ENCODE measurements around the gene MORF4L1.

DNA sequence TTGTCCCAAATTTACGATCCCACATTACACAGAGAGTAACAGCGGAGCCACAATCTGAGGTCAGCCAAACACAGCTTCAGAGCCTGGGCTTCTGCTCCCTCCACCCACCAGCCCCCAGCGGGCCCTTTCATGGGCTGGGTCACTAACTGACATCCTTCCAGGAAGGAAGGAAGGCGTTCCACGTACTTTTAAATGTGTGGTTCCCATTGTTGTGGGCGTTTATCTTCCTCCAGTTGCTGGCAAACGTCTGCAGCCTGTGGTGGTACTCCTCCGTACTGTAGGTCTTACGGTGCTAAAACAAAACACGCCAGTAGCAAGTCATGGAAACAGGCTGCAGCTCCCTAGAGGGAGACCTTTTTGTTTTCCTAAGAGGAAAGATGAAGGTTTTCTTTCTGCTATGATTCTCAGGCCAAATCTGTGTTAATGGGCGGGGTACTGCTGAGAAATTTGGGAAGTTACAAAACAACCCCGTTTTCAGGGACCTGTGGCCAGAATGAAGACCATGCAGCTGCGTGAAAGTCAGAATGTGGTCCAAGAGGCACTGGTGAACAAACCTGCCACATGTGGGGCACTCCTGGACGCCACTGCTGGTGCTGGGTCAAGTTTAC lies 64.5 kb downstream of the MORF4L1 start:
- TF ChIP-seq, protein P1, sequence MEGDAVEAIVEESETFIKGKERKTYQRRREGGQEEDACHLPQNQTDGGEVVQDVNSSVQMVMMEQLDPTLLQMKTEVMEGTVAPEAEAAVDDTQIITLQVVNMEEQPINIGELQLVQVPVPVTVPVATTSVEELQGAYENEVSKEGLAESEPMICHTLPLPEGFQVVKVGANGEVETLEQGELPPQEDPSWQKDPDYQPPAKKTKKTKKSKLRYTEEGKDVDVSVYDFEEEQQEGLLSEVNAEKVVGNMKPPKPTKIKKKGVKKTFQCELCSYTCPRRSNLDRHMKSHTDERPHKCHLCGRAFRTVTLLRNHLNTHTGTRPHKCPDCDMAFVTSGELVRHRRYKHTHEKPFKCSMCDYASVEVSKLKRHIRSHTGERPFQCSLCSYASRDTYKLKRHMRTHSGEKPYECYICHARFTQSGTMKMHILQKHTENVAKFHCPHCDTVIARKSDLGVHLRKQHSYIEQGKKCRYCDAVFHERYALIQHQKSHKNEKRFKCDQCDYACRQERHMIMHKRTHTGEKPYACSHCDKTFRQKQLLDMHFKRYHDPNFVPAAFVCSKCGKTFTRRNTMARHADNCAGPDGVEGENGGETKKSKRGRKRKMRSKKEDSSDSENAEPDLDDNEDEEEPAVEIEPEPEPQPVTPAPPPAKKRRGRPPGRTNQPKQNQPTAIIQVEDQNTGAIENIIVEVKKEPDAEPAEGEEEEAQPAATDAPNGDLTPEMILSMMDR (IDR thresholded peaks at IDR 0.05) = no peak
- TF ChIP-seq SIN3A (IDR thresholded peaks at IDR 0.05; ENCODE audit: borderline replicate concordance, insufficient read depth, low read depth, low read length) (no peak), TCF7L2 (IDR thresholded peaks at IDR 0.05; ENCODE audit: low read depth, low read length) (no peak)
- TF ChIP-seq, protein P2, sequence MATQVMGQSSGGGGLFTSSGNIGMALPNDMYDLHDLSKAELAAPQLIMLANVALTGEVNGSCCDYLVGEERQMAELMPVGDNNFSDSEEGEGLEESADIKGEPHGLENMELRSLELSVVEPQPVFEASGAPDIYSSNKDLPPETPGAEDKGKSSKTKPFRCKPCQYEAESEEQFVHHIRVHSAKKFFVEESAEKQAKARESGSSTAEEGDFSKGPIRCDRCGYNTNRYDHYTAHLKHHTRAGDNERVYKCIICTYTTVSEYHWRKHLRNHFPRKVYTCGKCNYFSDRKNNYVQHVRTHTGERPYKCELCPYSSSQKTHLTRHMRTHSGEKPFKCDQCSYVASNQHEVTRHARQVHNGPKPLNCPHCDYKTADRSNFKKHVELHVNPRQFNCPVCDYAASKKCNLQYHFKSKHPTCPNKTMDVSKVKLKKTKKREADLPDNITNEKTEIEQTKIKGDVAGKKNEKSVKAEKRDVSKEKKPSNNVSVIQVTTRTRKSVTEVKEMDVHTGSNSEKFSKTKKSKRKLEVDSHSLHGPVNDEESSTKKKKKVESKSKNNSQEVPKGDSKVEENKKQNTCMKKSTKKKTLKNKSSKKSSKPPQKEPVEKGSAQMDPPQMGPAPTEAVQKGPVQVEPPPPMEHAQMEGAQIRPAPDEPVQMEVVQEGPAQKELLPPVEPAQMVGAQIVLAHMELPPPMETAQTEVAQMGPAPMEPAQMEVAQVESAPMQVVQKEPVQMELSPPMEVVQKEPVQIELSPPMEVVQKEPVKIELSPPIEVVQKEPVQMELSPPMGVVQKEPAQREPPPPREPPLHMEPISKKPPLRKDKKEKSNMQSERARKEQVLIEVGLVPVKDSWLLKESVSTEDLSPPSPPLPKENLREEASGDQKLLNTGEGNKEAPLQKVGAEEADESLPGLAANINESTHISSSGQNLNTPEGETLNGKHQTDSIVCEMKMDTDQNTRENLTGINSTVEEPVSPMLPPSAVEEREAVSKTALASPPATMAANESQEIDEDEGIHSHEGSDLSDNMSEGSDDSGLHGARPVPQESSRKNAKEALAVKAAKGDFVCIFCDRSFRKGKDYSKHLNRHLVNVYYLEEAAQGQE (IDR thresholded peaks at IDR 0.05; ENCODE audit: insufficient read depth in 1 of 2, low read depth in 2 of 2, low read length in 1 of 2) = no peak

Measured in Panc1 (cell line).